Endothelial cell of umbilical vein (primary cell): ENCODE results near the gene CYP4F3.

Experiments used
- POLR2A ChIP-seq: IDR thresholded peaks from 2 replicates; pipeline ENCODE4 v1.6.1; 2012; ENCODE audit warnings: low read depth, mild to moderate bottlenecking, control low read depth, low read length
- POLR2AphosphoS5 ChIP-seq: IDR thresholded peaks from 2 replicates; pipeline ENCODE4 v1.6.1; 2012; ENCODE audit warnings: low read depth, mild to moderate bottlenecking, control low read depth, low read length, moderate library complexity; ENCODE audit not compliant: insufficient read depth
- TF ChIP-seq, protein P1 (sequence below), 2 donors: IDR thresholded peaks; 1 replicate in 1 of 2; 2 replicates in 1 of 2; pipeline ENCODE4 v1.5.1; 2011; ENCODE audit warnings: low read length in 2 of 2, mild to moderate bottlenecking in 2 of 2, moderate library complexity in 2 of 2, control low read depth in 1 of 2, inconsistent platforms in 1 of 2, low read depth in 1 of 2; ENCODE audit not compliant: insufficient read depth in 1 of 2; ENCODE audit errors: extremely low read depth in 1 of 2

DNA sequence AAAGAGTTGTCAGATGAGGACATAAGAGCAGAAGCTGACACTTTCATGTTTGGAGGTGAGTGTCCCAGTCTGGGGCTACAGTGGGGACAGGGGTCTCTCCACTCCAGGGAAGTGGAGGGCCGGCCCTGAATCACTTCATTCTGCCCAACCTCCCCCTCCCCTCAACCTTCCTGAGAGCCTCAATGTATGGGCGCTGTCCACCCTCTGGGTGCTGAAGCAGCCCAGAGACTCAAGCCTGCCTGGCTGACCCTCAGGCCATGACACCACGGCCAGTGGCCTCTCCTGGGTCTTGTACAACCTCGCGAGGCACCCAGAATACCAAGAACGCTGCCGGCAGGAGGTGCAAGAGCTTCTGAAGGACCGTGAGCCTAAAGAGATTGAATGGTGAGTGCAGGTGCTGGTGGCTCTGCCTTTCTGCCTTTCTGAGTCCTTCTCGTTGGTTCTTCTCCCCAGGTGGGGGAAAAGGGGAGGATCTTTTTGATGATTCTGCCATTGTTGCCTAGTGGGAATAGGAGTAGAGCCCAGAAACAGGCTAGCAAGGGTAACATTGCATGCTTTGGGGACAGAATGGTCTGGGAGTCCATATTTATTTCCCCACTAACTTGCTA lies 16.9 kb upstream of the CYP4F3 start:
- TF ChIP-seq, protein P1, sequence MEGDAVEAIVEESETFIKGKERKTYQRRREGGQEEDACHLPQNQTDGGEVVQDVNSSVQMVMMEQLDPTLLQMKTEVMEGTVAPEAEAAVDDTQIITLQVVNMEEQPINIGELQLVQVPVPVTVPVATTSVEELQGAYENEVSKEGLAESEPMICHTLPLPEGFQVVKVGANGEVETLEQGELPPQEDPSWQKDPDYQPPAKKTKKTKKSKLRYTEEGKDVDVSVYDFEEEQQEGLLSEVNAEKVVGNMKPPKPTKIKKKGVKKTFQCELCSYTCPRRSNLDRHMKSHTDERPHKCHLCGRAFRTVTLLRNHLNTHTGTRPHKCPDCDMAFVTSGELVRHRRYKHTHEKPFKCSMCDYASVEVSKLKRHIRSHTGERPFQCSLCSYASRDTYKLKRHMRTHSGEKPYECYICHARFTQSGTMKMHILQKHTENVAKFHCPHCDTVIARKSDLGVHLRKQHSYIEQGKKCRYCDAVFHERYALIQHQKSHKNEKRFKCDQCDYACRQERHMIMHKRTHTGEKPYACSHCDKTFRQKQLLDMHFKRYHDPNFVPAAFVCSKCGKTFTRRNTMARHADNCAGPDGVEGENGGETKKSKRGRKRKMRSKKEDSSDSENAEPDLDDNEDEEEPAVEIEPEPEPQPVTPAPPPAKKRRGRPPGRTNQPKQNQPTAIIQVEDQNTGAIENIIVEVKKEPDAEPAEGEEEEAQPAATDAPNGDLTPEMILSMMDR (IDR thresholded peaks at IDR 0.05; ENCODE audit: extremely low read depth in 1 of 2, insufficient read depth in 1 of 2, low read depth in 1 of 2, low read length in 2 of 2), result no peak
- TF ChIP-seq POLR2AphosphoS5 (no peak), POLR2A (no peak)
